NCI-H2227 (cell line): ENCODE measurements around the gene USP6NL.
A peak's percentile ranks its signal among the peaks of the same experiment; 100 is the strongest.
"Not testable (repeated sequence)": the region's sequence is repeated elsewhere in the genome, so short reads cannot be mapped to it uniquely, and the experiment has no call there.

Experiments
- DNase-seq: peaks from one replicate; lab custom pipeline; 2025; ENCODE audit not compliant: unreplicated experiment; lab: John Stamatoyannopoulos, UW

The USP6NL gene

GRCh38 chr10:11520892-11521291, 90.6 kb downstream of the USP6NL start:
- DNase-seq: no peak

GRCh38 chr10:11517150-11517549, 94.3 kb downstream of the USP6NL start:
- no peak for DNase-seq

- DNase-seq: no peak
Measured at GRCh38 chr10:11516431-11516746, 95.1 kb downstream of the USP6NL start.

GRCh38 chr10:11515596-11516430, 95.6 kb downstream of the USP6NL start:
- peak; percentile 28 for DNase-seq

- DNase-seq: no peak
Measured at GRCh38 chr10:11513727-11514126, 97.7 kb downstream of the USP6NL start.

GRCh38 chr10:11512596-11512995, 98.9 kb downstream of the USP6NL start:
- no peak for DNase-seq

GRCh38 chr10:11511321-11511720, 100.1 kb downstream of the USP6NL start:
- no peak for DNase-seq

- DNase-seq: no peak
Measured at GRCh38 chr10:11510736-11511135, 100.7 kb downstream of the USP6NL start.

GRCh38 chr10:11510281-11510680, 101.2 kb downstream of the USP6NL start:
- no peak for DNase-seq

- no peak for DNase-seq
Measured at GRCh38 chr10:11509036-11509435, 102.4 kb downstream of the USP6NL start.

- no peak for DNase-seq
Measured at GRCh38 chr10:11506247-11506789, 105.1 kb downstream of the USP6NL start.

GRCh38 chr10:11505639-11506038, 105.8 kb downstream of the USP6NL start:
- DNase-seq: no peak

- DNase-seq: no peak
Measured at GRCh38 chr10:11504566-11505285, 106.7 kb downstream of the USP6NL start.

- no peak for DNase-seq
Measured at GRCh38 chr10:11501600-11501999, 109.8 kb downstream of the USP6NL start.

GRCh38 chr10:11499425-11500071, 111.9 kb downstream of the USP6NL start:
- DNase-seq: no peak

- no peak for DNase-seq
Measured at GRCh38 chr10:11498399-11498798, 113.1 kb downstream of the USP6NL start.

- not testable (repeated sequence) for DNase-seq
Measured at GRCh38 chr10:11494923-11495322, 116.5 kb downstream of the USP6NL start.

GRCh38 chr10:11493646-11494045, 117.8 kb downstream of the USP6NL start:
- no peak for DNase-seq

- no peak for DNase-seq
Measured at GRCh38 chr10:11491087-11491486, 120.4 kb downstream of the USP6NL start.

GRCh38 chr10:11489591-11489990, 121.9 kb downstream of the USP6NL start:
- no peak for DNase-seq

- DNase-seq: no peak
Measured at GRCh38 chr10:11488126-11488525, 123.3 kb downstream of the USP6NL start.
